A549 (cell line): ENCODE measurements around the gene ALPK3.

ENCODE experiments used
- CTCF ChIP-seq: fragments of >200 bp; sonication (Bioruptor Twin); formaldehyde crosslinking; IDR thresholded peaks from 3 replicates; pipeline ENCODE4 v1.5.1; 2016
- E2F6 ChIP-seq: IDR thresholded peaks from 2 replicates; pipeline ENCODE4 v1.6.1; 2012; ENCODE audit warnings: low read depth, borderline replicate concordance
- ESRRA ChIP-seq: fragments of 150-350 bp; IDR thresholded peaks from 2 replicates; pipeline ENCODE4 v1.6.1; 2014; ENCODE audit warnings: mild to moderate bottlenecking, low read length, borderline replicate concordance
- HOXB13 ChIP-seq: fragments of 250-450 bp; sonication (Bioruptor Pico); IDR thresholded peaks from 2 replicates; pipeline ENCODE4 v1.5.0; 2020; ENCODE audit warnings: low read depth, mild to moderate bottlenecking, moderate library complexity
- JUN ChIP-seq, 2 experiments: fragments of >200 bp; sonication (Bioruptor Twin); formaldehyde crosslinking; IDR thresholded peaks; 2 replicates in 1 of 2; 3 replicates in 1 of 2; pipeline ENCODE4 v1.6.1; 2016 to 2017
- JUNB ChIP-seq: fragments of >200 bp; sonication (Bioruptor Twin); formaldehyde crosslinking; IDR thresholded peaks from 2 replicates; pipeline ENCODE4 v1.6.1; 2016
- MAFK ChIP-seq: fragments of 450-650 bp; IDR thresholded peaks from 2 replicates; pipeline ENCODE4 v1.6.1; 2014; ENCODE audit not compliant: partially characterized antibody
- MYC ChIP-seq: IDR thresholded peaks from 2 replicates; pipeline ENCODE4 v1.6.1; 2012; ENCODE audit warnings: mild to moderate bottlenecking, inconsistent platforms, low read length, improper control_type of control experiment, borderline replicate concordance
- POLR2A ChIP-seq: IDR thresholded peaks from 2 replicates; pipeline ENCODE4 v1.6.1; 2012; ENCODE audit warnings: mild to moderate bottlenecking, low read length
- RAD21 ChIP-seq, 2 experiments: fragments of >200 bp in 1 of 2; sonication (Bioruptor Twin) in 1 of 2; formaldehyde crosslinking in 1 of 2; IDR thresholded peaks in 1 of 2; conservative IDR thresholded peaks in 1 of 2; 2 replicates in 1 of 2; 3 replicates in 1 of 2; pipeline ENCODE4 v1.6.1; 2012 to 2018; ENCODE audit warnings: inconsistent platforms in 1 of 2
- RFX5 ChIP-seq: fragments of 450-650 bp; IDR thresholded peaks from 2 replicates; pipeline ENCODE4 v1.7.1; 2014; ENCODE audit warnings: antibody characterized with exemption, mild to moderate bottlenecking, moderate library complexity
- SREBF2 ChIP-seq: fragments of 450-650 bp; IDR thresholded peaks from 2 replicates; pipeline ENCODE4 v1.6.1; 2014; ENCODE audit warnings: mild to moderate bottlenecking, moderate library complexity
- ZFP36 ChIP-seq: fragments of 450-650 bp; IDR thresholded peaks from 2 replicates; pipeline ENCODE4 v1.6.1; 2014; ENCODE audit warnings: borderline replicate concordance; ENCODE audit not compliant: partially characterized antibody

DNA sequence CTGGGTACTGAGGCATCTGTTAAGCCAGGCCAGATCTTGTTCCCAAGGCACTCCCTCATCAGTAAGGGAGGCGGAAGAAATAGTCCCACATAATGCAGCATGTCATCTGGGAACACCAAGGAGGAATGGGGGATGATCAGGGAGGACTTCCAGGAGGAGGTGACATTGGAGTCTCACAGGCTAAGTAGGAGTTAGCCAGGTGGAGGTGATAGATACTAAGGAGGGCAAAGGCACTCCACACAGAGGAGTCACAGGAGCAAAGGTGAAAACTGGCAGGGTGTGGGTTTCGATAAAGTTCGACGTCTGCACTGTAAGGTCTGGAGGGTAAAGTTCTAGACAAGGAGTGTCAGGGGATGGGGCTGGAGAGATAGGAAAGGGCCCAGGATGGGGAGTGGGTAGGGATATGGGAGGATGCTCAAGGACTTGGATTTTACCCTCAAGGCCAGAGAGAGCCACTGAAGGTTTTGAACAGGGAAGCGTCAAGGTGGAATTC lies 73.6 kb downstream of the ALPK3 start:
- TF ChIP-seq JUNB (no peak), RAD21 (conservative IDR thresholded peaks at IDR 0.05 in 1 of 2, IDR thresholded peaks at IDR 0.05 in 1 of 2) (no peak), JUN (IDR thresholded peaks at IDR 0.05) (no peak), CTCF (no peak), ZFP36 (peak; percentile 72), MAFK (no peak), RFX5 (no peak), HOXB13 (CRISPR knock-in tag) (no peak), ESRRA (no peak), E2F6 (no peak), POLR2A (no peak), MYC (no peak), SREBF2 (no peak)
